Measurements from ENCODE around the gene EPAS1.

EPAS1 gene

GRCh38 chr2:46410273-46411244 is 113.4 kb downstream of the EPAS1 start:
- no peak for DNase-seq (ENCODE audit: low spot score)
- TF ChIP-seq CTCF (IDR thresholded peaks at IDR 0.05; ENCODE audit: extremely low read depth, missing control alignments) = no peak

GRCh38 chr2:46411245-46411641 is 114.0 kb downstream of the EPAS1 start:
- TF ChIP-seq CTCF (IDR thresholded peaks at IDR 0.05; ENCODE audit: extremely low read depth, missing control alignments) = no peak
- DNase-seq (ENCODE audit: low spot score) = no peak

GRCh38 chr2:46411985-46412384 is 114.8 kb downstream of the EPAS1 start:
- no peak for TF ChIP-seq CTCF (IDR thresholded peaks at IDR 0.05; ENCODE audit: extremely low read depth, missing control alignments)
- DNase-seq (ENCODE audit: low spot score) = no peak

- no peak for DNase-seq (ENCODE audit: low spot score)
- TF ChIP-seq CTCF (IDR thresholded peaks at IDR 0.05; ENCODE audit: extremely low read depth, missing control alignments) = no peak
Measured at GRCh38 chr2:46413111-46413510, 115.9 kb downstream of the EPAS1 start.

- no peak for TF ChIP-seq CTCF (IDR thresholded peaks at IDR 0.05; ENCODE audit: extremely low read depth, missing control alignments)
- no peak for DNase-seq (ENCODE audit: low spot score)
Measured at GRCh38 chr2:46413631-46414030, 116.4 kb downstream of the EPAS1 start.

GRCh38 chr2:46414701-46415100 is 117.5 kb downstream of the EPAS1 start:
- no peak for TF ChIP-seq CTCF (IDR thresholded peaks at IDR 0.05; ENCODE audit: extremely low read depth, missing control alignments)
- no peak for DNase-seq (ENCODE audit: low spot score)

- TF ChIP-seq CTCF (IDR thresholded peaks at IDR 0.05; ENCODE audit: extremely low read depth, missing control alignments) = no peak
- no peak for DNase-seq (ENCODE audit: low spot score)
Measured at GRCh38 chr2:46416280-46416679, 119.1 kb downstream of the EPAS1 start.
